Trophoblast cell (in vitro differentiated cells and primary cell): ENCODE data around the gene GFOD1.

Experiments used
- DNase-seq, 2 donors: peaks; one replicate each; pipeline ENCODE4 v3.0.0-alpha.2; 2016
- H2AFZ ChIP-seq: 2 replicates; pipeline ENCODE4 v1.6.1; 2013; ENCODE audit warnings: low read length, moderate library complexity, mild to moderate bottlenecking; ENCODE audit not compliant: insufficient read depth, poor library complexity
- H2AK5ac ChIP-seq: 2 replicates; pipeline ENCODE4 v1.6.1; 2013; ENCODE audit warnings: mild to moderate bottlenecking, low read length
- H2BK120ac ChIP-seq: 2 replicates; pipeline ENCODE4 v1.6.1; 2013; ENCODE audit warnings: low read length, mild to moderate bottlenecking, moderate library complexity; ENCODE audit not compliant: insufficient read depth, poor library complexity
- H2BK12ac ChIP-seq: 2 replicates; pipeline ENCODE4 v1.6.1; 2013; ENCODE audit warnings: mild to moderate bottlenecking, low read length, moderate library complexity
- H2BK5ac ChIP-seq: 2 replicates; pipeline ENCODE4 v1.6.1; 2013; ENCODE audit warnings: low read length, low read depth, moderate library complexity, mild to moderate bottlenecking; ENCODE audit not compliant: poor library complexity
- H3K14ac ChIP-seq: 2 replicates; pipeline ENCODE4 v1.6.1; 2013; ENCODE audit warnings: mild to moderate bottlenecking, low read length
- H3K18ac ChIP-seq: 2 replicates; pipeline ENCODE4 v1.6.1; 2013; ENCODE audit warnings: mild to moderate bottlenecking, low read length
- H3K23ac ChIP-seq: 2 replicates; pipeline ENCODE4 v1.6.1; 2013; ENCODE audit warnings: low read length
- H3K27ac ChIP-seq: 2 replicates; pipeline ENCODE4 v1.5.1; 2013; ENCODE audit warnings: low read depth, mild to moderate bottlenecking, inconsistent platforms, low read length, moderate library complexity
- H3K27me3 ChIP-seq: 2 replicates; pipeline ENCODE4 v1.6.1; 2013; ENCODE audit warnings: inconsistent platforms, mild to moderate bottlenecking, low read length, moderate library complexity; ENCODE audit not compliant: insufficient read depth
- H3K36me3 ChIP-seq, 2 experiments: 1 replicate in 1 of 2; 2 replicates in 1 of 2; pipeline ENCODE4 v1.6.1; 2013; ENCODE audit warnings: low read length in 2 of 2, mild to moderate bottlenecking in 2 of 2, moderate library complexity in 1 of 2; ENCODE audit not compliant: insufficient read depth in 2 of 2, control insufficient read depth in 1 of 2
- H3K4ac ChIP-seq: 2 replicates; pipeline ENCODE4 v1.6.1; 2013; ENCODE audit warnings: low read depth, mild to moderate bottlenecking, low read length, moderate library complexity
- H3K4me1 ChIP-seq, 2 experiments: 1 replicate in 1 of 2; 2 replicates in 1 of 2; pipeline ENCODE4 v1.6.1; 2013; ENCODE audit warnings: low read length in 2 of 2, mild to moderate bottlenecking in 2 of 2, moderate library complexity in 1 of 2; ENCODE audit not compliant: insufficient read depth in 2 of 2, control insufficient read depth in 1 of 2
- H3K4me2 ChIP-seq: 2 replicates; pipeline ENCODE4 v1.6.1; 2013; ENCODE audit warnings: inconsistent platforms, mild to moderate bottlenecking, low read length, moderate library complexity
- H3K4me3 ChIP-seq: 2 replicates; pipeline ENCODE4 v1.5.1; 2013; ENCODE audit warnings: mild to moderate bottlenecking, low read depth, low read length, inconsistent platforms
- H3K79me1 ChIP-seq: one replicate; pipeline ENCODE4 v1.6.1; 2013; ENCODE audit warnings: low read length
- H3K79me2 ChIP-seq: 2 replicates; pipeline ENCODE4 v1.6.1; 2013; ENCODE audit warnings: low read length, mild to moderate bottlenecking; ENCODE audit not compliant: control insufficient read depth, insufficient read depth, poor library complexity
- H3K9ac ChIP-seq: 2 replicates; pipeline ENCODE4 v1.6.1; 2013; ENCODE audit warnings: mild to moderate bottlenecking, low read length
- H3K9me3 ChIP-seq: 2 replicates; pipeline ENCODE4 v1.6.1; 2013; ENCODE audit warnings: low read depth, mild to moderate bottlenecking, control low read depth, inconsistent platforms, low read length; ENCODE audit not compliant: insufficient read depth
- H4K12ac ChIP-seq: 2 replicates; pipeline ENCODE4 v1.6.1; 2013; ENCODE audit warnings: low read depth, mild to moderate bottlenecking, low read length, moderate library complexity
- H4K8ac ChIP-seq: 2 replicates; pipeline ENCODE4 v1.6.1; 2013; ENCODE audit warnings: low read depth, mild to moderate bottlenecking, low read length, moderate library complexity
- H4K91ac ChIP-seq: one replicate; pipeline ENCODE4 v1.6.1; 2013; ENCODE audit warnings: low read depth, mild to moderate bottlenecking, low read length, moderate library complexity
- WGBS: extraction: QIAGEN DNeasy Blood & Tissue Kit; methylation state at CpG from one replicate; pipeline ENCODE4 v1.1.7; 2013; ENCODE audit warnings: missing lambda C conversion rate; ENCODE audit not compliant: insufficient read length, insufficient coverage; ENCODE audit errors: extremely low coverage; 5-methylcytosine and 5-hydroxymethylcytosine counted together

GFOD1 gene

GRCh38 chr6:13473768-13474165 lies 13.6 kb downstream of the GFOD1 start:
- Histone ChIP-seq H3K4ac (no peak overlapping the region), H3K18ac (no peak overlapping the region), H3K4me1 (peaks cover 5 to 7% of the 10 kb centered on the region in 2 experiments), H3K27me3 (no peaks in the 10 kb centered on the region), H3K9me3 (peaks cover 2% of the 10 kb centered on the region), H2BK12ac (no peak overlapping the region), H3K9ac (no peak overlapping the region), H2BK5ac (no peak overlapping the region), H3K79me1 (no peaks in the 10 kb centered on the region), H3K4me2 (no peak overlapping the region), H4K12ac (no peak overlapping the region), H3K27ac (no peak overlapping the region), H2AK5ac (no peak overlapping the region), H3K4me3 (no peak overlapping the region), H4K8ac (no peak overlapping the region), H3K79me2 (no peaks in the 10 kb centered on the region), H2BK120ac (no peak overlapping the region), H2AFZ (no peak overlapping the region), H3K14ac (no peak overlapping the region), H3K36me3 (no peaks in the 10 kb centered on the region), H3K23ac (no peak overlapping the region), H4K91ac (no peak overlapping the region)
- no CpG with 5 or more reads among the region's 8 CpGs for WGBS
- no peak for DNase-seq

- Histone ChIP-seq H3K4me3 (no peak overlapping the region), H2BK120ac (no peak overlapping the region), H3K27ac (no peak overlapping the region), H4K12ac (no peak overlapping the region), H4K8ac (no peak overlapping the region), H3K4me2 (no peak overlapping the region), H3K79me1 (no peaks in the 10 kb centered on the region), H3K36me3 (no peaks in the 10 kb centered on the region), H3K9me3 (peaks cover 2% of the 10 kb centered on the region), H3K4ac (no peak overlapping the region), H4K91ac (no peak overlapping the region), H3K23ac (no peak overlapping the region), H2BK5ac (no peak overlapping the region), H3K14ac (no peak overlapping the region), H3K79me2 (no peaks in the 10 kb centered on the region), H3K4me1 (peaks cover 5 to 7% of the 10 kb centered on the region in 2 experiments), H3K18ac (no peak overlapping the region), H3K9ac (no peak overlapping the region), H2AK5ac (no peak overlapping the region), H2AFZ (no peak overlapping the region), H2BK12ac (no peak overlapping the region), H3K27me3 (no peaks in the 10 kb centered on the region)
- peak in 1 of 2 donors; percentile 57 for DNase-seq
- WGBS = no CpG with 5 or more reads among the region's 5 CpGs
Measured at GRCh38 chr6:13472976-13473767, 14.2 kb downstream of the GFOD1 start.

- H3K4me1 ChIP-seq = peaks cover 3 to 4% of the 10 kb centered on the region in 2 experiments
- H3K18ac ChIP-seq = no peak overlapping the region
- peaks cover 2% of the 10 kb centered on the region for H3K9me3 ChIP-seq
- H3K14ac ChIP-seq = no peak overlapping the region
- no peak overlapping the region for H2BK12ac ChIP-seq
- no peak overlapping the region for H2BK5ac ChIP-seq
- no peak overlapping the region for H3K4me2 ChIP-seq
- no peak overlapping the region for H3K27ac ChIP-seq
- no peaks in the 10 kb centered on the region for H3K79me2 ChIP-seq
- no peak for DNase-seq
- H4K91ac ChIP-seq = no peak overlapping the region
- H3K36me3 ChIP-seq = no peaks in the 10 kb centered on the region
- no peak overlapping the region for H3K4ac ChIP-seq
- no CpG with 5 or more reads among the region's 4 CpGs for WGBS
- no peak overlapping the region for H2BK120ac ChIP-seq
- no peak overlapping the region for H2AFZ ChIP-seq
- H3K9ac ChIP-seq = no peak overlapping the region
- no peak overlapping the region for H3K4me3 ChIP-seq
- H4K12ac ChIP-seq = no peak overlapping the region
- no peak overlapping the region for H4K8ac ChIP-seq
- no peaks in the 10 kb centered on the region for H3K27me3 ChIP-seq
- H3K79me1 ChIP-seq = no peaks in the 10 kb centered on the region
- H3K23ac ChIP-seq = no peak overlapping the region
- H2AK5ac ChIP-seq = no peak overlapping the region
Measured at GRCh38 chr6:13472099-13472498, 15.3 kb downstream of the GFOD1 start.

GRCh38 chr6:13471184-13471583 lies 16.2 kb downstream of the GFOD1 start:
- Histone ChIP-seq H2AFZ (no peak overlapping the region), H3K18ac (no peak overlapping the region), H4K8ac (no peak overlapping the region), H2BK120ac (no peak overlapping the region), H3K36me3 (no peaks in the 10 kb centered on the region), H3K4ac (no peak overlapping the region), H3K23ac (no peak overlapping the region), H2BK12ac (no peak overlapping the region), H4K91ac (no peak overlapping the region), H3K79me2 (no peaks in the 10 kb centered on the region), H3K9me3 (peaks cover 2% of the 10 kb centered on the region), H3K14ac (no peak overlapping the region), H4K12ac (no peak overlapping the region), H2AK5ac (no peak overlapping the region), H3K4me1 (no peaks in the 10 kb centered on the region), H3K4me3 (no peak overlapping the region), H3K9ac (no peak overlapping the region), H3K4me2 (no peak overlapping the region), H3K79me1 (no peaks in the 10 kb centered on the region), H3K27me3 (no peaks in the 10 kb centered on the region), H2BK5ac (no peak overlapping the region), H3K27ac (no peak overlapping the region)
- no CpG with 5 or more reads among the region's 4 CpGs for WGBS
- no peak for DNase-seq
